G401.6 (cell line): ENCODE data around the gene WDR45B.
"Not testable (repeated sequence)": the region's sequence is repeated elsewhere in the genome, so short reads cannot be mapped to it uniquely, and the experiment has no call there.

Experiments used
- FAIRE-seq: peaks from 2 replicates; lab custom pipeline; 2012; peaks lifted over from hg19 to GRCh38; lab: Jason Lieb, UNC

Gene WDR45B

GRCh38 chr17:82657926-82658325 is 9.7 kb upstream of the WDR45B start:
- FAIRE-seq, result no peak

- no peak for FAIRE-seq
Measured at GRCh38 chr17:82656266-82656665, 8.0 kb upstream of the WDR45B start.

- no peak for FAIRE-seq
Measured at GRCh38 chr17:82655523-82655922, 7.3 kb upstream of the WDR45B start.

GRCh38 chr17:82655038-82655479 is 6.8 kb upstream of the WDR45B start:
- FAIRE-seq, result no peak

GRCh38 chr17:82654611-82655010 is 6.4 kb upstream of the WDR45B start:
- not testable (repeated sequence) for FAIRE-seq

- no peak for FAIRE-seq
Measured at GRCh38 chr17:82653651-82654528, 5.6 kb upstream of the WDR45B start.

GRCh38 chr17:82650723-82651122 is 2.5 kb upstream of the WDR45B start:
- FAIRE-seq, result no peak

- FAIRE-seq, result no peak
Measured at GRCh38 chr17:82649501-82650261, 1.4 kb upstream of the WDR45B start.

GRCh38 chr17:82648742-82649331 is 593 bp upstream of the WDR45B start:
- FAIRE-seq, result no peak

GRCh38 chr17:82647593-82648164 is 565 bp downstream of the WDR45B start:
- no peak for FAIRE-seq

GRCh38 chr17:82645516-82645915 is 2.7 kb downstream of the WDR45B start:
- FAIRE-seq, result no peak

- FAIRE-seq, result no peak
Measured at GRCh38 chr17:82644148-82644547, 4.1 kb downstream of the WDR45B start.

GRCh38 chr17:82642022-82642421 is 6.2 kb downstream of the WDR45B start:
- FAIRE-seq, result no peak

GRCh38 chr17:82640036-82640435 is 8.2 kb downstream of the WDR45B start:
- no peak for FAIRE-seq

- FAIRE-seq, result no peak
Measured at GRCh38 chr17:82639628-82640027, 8.6 kb downstream of the WDR45B start.

- no peak for FAIRE-seq
Measured at GRCh38 chr17:82638183-82638773, 10.0 kb downstream of the WDR45B start.

GRCh38 chr17:82636626-82637598 is 11.3 kb downstream of the WDR45B start:
- FAIRE-seq, result no peak

- FAIRE-seq, result no peak
Measured at GRCh38 chr17:82633343-82633742, 14.9 kb downstream of the WDR45B start.

- no peak for FAIRE-seq
Measured at GRCh38 chr17:82632451-82632850, 15.8 kb downstream of the WDR45B start.

- FAIRE-seq, result no peak
Measured at GRCh38 chr17:82631544-82631943, 16.7 kb downstream of the WDR45B start.

GRCh38 chr17:82630212-82630611 is 18.0 kb downstream of the WDR45B start:
- no peak for FAIRE-seq
